ENCODE measurements around the gene OTULIN.

The OTULIN gene

GRCh38 chr5:14723701-14724132 lies 59.2 kb downstream of the OTULIN start:
- peak; percentile 35 for DNase-seq

DNA sequence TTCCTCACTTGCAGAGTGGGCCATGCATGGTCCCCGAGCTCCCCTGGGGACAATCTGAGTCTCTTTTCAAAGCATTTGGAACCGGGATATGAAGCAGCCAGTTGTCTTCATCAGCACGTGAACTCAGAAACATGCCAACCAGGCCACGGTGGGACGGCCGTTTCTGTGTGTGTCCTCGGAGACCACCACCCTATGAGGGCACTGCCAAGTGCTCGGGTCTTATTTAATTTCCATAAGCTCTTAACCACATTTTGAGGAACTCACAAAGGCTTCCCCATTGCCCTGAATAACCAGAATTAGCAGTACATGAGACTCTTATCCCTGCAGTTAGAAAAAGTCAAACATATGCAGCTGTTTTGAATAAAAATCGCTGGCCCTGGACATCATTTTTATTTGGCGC lies 60.1 kb downstream of the OTULIN start:
- DNase-seq: peak; percentile 69

DNA sequence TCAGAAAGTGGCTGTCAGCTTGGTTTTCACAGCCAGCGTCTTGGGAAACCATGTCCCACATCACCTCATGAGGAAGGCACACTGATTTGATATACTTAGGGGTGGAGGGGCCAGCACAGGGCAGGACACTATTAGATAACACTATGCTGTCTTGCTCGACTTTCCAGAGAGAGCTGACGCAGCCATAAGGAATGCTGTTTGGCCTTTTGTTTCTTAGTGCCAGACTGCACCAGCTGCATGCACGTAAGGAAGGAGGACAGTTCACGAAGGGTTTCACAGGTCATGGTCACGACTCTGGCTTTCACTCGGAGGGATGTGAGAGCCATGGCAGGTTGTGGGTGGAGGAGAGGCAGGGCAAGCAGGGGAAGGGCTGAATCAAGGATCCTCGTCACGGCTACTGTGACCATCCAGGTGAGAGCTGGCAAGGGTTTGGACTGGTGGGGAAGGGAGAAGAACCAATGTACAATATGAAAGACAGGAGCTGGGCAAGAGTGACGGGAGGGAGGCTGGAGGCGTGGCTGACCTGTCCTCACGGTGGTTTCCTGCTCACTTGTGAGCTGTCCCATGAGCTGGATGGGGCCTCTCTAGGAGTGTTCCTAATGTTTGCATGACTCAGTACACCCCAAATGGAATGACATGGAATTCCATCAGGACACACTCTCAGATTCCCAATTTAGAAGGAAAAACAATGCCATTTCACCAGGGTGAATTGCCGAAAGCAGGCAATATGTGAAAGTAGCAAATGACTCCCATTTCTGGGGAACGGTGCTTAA lies 61.7 kb downstream of the OTULIN start:
- no peak for DNase-seq

DNA sequence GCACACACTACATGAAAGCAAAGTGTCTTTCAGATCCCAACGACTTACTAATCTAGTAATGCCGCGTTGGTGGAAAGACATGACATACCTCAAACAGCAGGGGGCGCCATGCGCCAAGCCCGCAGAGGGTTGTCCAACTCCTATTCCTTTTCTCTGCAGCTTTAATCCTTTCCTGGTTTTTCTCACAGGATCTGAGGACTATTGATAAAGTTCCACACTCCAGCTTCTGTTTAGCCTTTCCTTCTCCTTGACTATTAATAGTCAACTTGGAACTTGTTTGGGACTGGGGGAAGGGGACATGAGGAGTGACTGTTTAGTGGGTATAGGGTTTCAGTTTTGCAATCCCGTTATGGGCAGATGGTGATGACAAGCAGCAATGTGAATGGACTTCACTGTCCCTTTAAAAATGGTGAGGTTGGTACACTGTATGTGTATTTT lies 62.9 kb downstream of the OTULIN start:
- peak; percentile 70 for DNase-seq

- DNase-seq: no peak
These were observed 63.5 kb downstream of the OTULIN start for GRCh38 chr5:14727928-14728458.

DNA sequence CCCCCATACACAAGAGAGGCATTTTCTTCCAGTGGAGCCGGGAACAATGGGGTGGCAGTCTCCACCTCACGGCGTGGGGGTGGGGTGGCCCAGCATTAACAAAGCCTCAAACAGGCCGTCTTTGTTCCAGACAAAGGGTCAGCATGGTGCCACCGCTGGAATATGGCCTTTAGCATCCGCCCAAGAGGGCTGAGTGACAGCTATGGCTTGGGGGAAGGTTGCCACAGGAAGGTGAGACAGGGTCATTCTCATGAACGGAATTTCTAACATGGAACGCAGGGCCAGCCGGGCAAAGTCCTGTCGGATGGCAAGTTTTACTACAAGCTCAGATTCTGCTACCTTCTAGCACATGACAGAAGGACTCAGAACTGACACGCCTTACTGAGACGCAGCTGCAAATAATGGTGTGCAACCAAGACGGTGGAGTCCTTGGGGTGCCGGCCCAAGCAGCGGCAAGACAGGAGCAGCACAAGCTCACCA lies 64.0 kb downstream of the OTULIN start:
- no peak for DNase-seq

GRCh38 chr5:14729448-14730385 lies 65.2 kb downstream of the OTULIN start:
- no peak for DNase-seq

GRCh38 chr5:14730466-14730865 lies 65.9 kb downstream of the OTULIN start:
- no peak for DNase-seq

GRCh38 chr5:14730881-14731280 lies 66.4 kb downstream of the OTULIN start:
- DNase-seq: no peak

- no peak for DNase-seq
These were observed 68.5 kb downstream of the OTULIN start for GRCh38 chr5:14732991-14733390.

DNA sequence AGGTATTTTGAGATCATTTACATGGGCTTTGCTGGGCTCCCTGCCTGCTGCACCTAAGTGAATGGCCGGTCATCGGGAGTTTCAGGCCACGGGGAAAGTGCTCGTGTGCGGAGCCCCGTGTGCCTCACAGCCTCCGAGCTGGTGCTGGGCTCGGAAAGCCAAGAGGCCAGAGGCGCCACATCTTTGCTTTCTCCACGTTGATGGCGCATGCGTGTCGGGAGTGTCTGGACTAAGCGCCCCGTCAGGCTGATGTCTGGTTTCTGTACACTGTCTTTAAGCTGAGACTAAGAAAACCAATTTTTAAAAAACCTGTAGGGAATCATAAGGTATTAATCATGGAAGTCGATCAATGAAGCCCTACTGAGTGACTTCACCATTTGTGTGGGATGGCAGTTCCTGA lies 69.1 kb downstream of the OTULIN start:
- no peak for DNase-seq

DNA sequence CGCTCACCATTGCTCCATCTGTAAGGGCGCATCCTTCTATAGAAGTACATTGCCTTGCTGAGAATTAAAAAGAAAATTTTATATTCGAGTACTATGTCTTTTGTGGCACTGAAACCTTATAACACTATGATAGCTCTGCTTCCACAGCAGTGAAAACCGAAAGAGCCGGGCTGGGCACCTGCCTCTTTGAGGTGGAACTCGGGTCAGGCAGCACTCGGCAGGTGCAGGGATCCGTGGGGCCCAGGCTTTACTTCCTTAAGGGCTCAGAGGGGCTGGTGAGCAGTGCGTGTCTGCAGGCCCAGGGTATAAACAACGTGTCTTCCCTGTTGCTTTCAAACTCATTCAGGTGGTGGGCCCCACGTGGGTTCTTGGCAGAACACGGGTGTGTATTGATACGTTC lies 69.9 kb downstream of the OTULIN start:
- no peak for DNase-seq

- peak; percentile 62 for DNase-seq
These were observed 71.4 kb downstream of the OTULIN start for GRCh38 chr5:14735944-14736343.

GRCh38 chr5:14737291-14737690 lies 72.8 kb downstream of the OTULIN start:
- no peak for DNase-seq

GRCh38 chr5:14738050-14738449 lies 73.5 kb downstream of the OTULIN start:
- DNase-seq: no peak

- peak; percentile 47 for DNase-seq
These were observed 75.0 kb downstream of the OTULIN start for GRCh38 chr5:14739538-14739937.

- DNase-seq: no peak
These were observed 75.5 kb downstream of the OTULIN start for GRCh38 chr5:14739981-14740380.

DNA sequence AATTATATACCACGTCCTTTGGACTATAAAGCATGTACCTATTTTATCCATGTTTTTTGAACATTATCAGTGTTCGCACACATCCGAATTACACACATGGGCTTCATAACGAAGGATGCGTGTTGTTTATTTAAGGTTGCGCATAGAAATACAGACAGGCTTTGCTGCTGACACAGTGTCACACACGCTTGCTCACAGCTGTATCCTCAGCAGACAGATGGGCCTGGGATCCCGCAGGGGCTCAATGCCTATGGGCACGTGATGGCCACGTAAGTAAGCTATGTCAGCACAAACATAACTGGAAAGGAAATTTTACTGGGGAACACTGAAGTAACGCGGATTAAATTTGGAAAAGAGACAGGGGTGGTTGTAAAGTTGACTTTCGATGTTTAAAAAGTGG lies 76.6 kb downstream of the OTULIN start:
- DNase-seq: no peak

DNA sequence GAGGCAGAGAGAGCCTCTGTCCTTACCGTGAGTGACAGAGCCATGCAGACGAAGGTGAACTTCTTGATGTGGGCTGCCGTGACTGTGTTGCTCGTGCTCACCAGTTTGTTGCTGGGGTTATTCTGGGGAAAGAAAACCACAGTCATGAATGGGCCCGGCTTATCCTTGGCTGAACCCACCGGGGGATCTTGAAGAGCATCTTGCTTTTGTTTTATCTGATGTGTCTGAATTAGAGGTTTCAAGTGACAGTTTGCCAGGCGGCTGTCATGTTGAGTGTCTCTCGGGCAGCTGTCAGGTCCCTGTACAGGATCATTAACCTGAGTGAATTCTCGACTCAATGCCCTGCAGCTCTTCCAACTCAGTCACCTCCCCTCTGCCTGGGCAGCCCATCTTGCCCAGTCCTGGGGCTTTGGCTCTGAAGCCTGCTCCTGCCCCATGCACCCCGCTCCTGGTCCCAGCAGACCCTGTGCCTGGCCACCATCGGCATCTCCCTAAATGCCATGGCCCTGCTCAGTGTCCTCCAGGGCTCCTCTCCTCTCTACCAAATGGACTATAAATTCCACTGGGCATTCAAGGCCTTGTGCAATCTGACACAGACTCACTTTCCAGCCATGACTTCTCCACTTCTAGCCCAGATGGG lies 77.4 kb downstream of the OTULIN start:
- DNase-seq: no peak

- no peak for DNase-seq
These were observed 78.0 kb downstream of the OTULIN start for GRCh38 chr5:14742498-14742897.

- no peak for DNase-seq
These were observed 79.2 kb downstream of the OTULIN start for GRCh38 chr5:14743601-14744295.
